ENCODE measurements around the gene TWIST2. TPM values are rescaled to one million over a fixed set of nuclear protein-coding genes. Genes with fewer than 3 reads are reported as not detected.

TWIST2 gene
- total RNA-seq, 1 donor: 9.4 TPM

DNA sequence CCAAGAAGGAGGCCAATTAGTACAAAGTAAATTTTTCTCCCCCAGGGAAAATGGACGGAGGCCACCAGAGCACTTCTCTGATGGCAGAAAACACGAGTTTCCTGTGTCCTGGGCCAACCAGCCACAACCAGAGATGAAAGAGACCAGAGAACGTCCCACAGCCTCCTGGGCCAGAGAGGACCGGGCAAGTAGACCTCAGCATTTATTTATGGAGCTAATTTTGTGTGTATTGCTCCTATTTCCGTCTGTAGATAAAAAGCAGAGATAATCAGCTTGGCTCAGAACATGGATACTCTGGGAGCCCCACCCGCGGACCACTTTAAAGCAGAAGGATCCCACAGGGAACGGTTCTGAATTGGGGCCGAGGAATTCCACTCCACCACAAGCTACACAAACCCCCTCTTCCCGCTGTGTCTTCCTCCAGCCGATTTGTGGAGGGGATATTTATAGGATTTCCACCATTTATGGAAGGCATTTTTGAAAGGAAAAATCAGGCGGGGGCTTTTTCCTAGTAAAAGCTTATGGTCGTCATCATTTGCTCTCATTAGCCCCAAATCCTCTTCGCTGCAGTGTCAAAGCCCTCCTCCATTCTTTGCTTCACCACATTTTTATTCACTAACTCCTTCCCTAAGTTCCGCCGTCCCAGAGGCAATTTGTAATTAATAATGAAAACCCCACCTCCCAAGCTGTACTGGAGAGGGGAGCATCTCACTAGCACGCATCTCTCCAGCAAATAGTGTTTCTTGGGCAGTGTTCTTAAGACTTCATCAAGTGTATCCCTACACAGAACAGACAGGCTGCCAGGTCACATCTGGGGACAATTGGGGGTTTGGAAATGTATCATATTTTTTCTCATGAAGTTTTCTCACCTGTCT, 43.7 kb upstream of the TWIST2 start:
- H4K20me1 ChIP-seq (ENCODE audit: insufficient read depth, low read length): no peaks in the 10 kb centered on the region
- no peak overlapping the region for H2AFZ ChIP-seq (ENCODE audit: low read length)
- H3K27ac ChIP-seq (ENCODE audit: low read depth, low read length): no peak overlapping the region
- H3K36me3 ChIP-seq (ENCODE audit: insufficient read depth, low read length): no peaks in the 10 kb centered on the region
- H3K4me1 ChIP-seq (ENCODE audit: insufficient read depth, low read length): no peaks in the 10 kb centered on the region
- TF ChIP-seq, protein P1, sequence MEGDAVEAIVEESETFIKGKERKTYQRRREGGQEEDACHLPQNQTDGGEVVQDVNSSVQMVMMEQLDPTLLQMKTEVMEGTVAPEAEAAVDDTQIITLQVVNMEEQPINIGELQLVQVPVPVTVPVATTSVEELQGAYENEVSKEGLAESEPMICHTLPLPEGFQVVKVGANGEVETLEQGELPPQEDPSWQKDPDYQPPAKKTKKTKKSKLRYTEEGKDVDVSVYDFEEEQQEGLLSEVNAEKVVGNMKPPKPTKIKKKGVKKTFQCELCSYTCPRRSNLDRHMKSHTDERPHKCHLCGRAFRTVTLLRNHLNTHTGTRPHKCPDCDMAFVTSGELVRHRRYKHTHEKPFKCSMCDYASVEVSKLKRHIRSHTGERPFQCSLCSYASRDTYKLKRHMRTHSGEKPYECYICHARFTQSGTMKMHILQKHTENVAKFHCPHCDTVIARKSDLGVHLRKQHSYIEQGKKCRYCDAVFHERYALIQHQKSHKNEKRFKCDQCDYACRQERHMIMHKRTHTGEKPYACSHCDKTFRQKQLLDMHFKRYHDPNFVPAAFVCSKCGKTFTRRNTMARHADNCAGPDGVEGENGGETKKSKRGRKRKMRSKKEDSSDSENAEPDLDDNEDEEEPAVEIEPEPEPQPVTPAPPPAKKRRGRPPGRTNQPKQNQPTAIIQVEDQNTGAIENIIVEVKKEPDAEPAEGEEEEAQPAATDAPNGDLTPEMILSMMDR (IDR thresholded peaks at IDR 0.05; ENCODE audit: extremely low read depth, low read depth, low read length): no peak
- H3K4me3 ChIP-seq (ENCODE audit: insufficient read depth, low read length): no peak overlapping the region
- H3K27me3 ChIP-seq (ENCODE audit: insufficient read depth, low read length): peaks cover 32% of the 10 kb centered on the region
- no peak for DNase-seq (ENCODE audit: insufficient read length, low spot score, missing footprints)
- no peaks in the 10 kb centered on the region for H3K9me3 ChIP-seq (ENCODE audit: low read depth, low read length)
- no peaks in the 10 kb centered on the region for H3K79me2 ChIP-seq (ENCODE audit: insufficient read depth, low read length)
- H3K4me2 ChIP-seq (ENCODE audit: insufficient read depth, low read length): no peak overlapping the region

DNA sequence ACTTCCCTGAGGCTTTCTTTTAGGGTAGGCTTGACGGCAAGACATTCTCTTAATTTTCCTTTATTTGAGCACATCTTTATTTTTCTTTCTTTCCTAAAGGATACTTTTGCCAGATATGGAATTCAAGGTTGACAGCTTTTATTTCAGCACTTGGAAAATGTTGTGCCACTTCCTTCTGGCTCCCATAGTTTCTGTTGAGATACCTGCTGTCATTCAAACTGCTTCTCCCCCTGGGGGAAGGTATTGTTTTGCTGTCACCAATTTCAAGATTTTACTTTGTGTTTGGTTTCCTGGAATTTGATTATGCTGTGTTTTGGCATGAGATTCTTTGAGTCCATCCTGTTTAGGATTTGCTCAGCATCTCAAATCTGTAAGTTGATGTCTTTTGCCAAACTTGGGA, 39.1 kb upstream of the TWIST2 start:
- Histone ChIP-seq H3K4me1 (ENCODE audit: insufficient read depth, low read length) (no peaks in the 10 kb centered on the region), H3K27me3 (ENCODE audit: insufficient read depth, low read length) (peaks cover 11% of the 10 kb centered on the region), H4K20me1 (ENCODE audit: insufficient read depth, low read length) (no peaks in the 10 kb centered on the region), H3K36me3 (ENCODE audit: insufficient read depth, low read length) (no peaks in the 10 kb centered on the region), H3K4me2 (ENCODE audit: insufficient read depth, low read length) (no peak overlapping the region), H3K4me3 (ENCODE audit: insufficient read depth, low read length) (no peak overlapping the region), H2AFZ (ENCODE audit: low read length) (no peak overlapping the region), H3K79me2 (ENCODE audit: insufficient read depth, low read length) (no peaks in the 10 kb centered on the region), H3K9me3 (ENCODE audit: low read depth, low read length) (no peaks in the 10 kb centered on the region), H3K27ac (ENCODE audit: low read depth, low read length) (no peak overlapping the region)
- TF ChIP-seq, protein P1 (IDR thresholded peaks at IDR 0.05; ENCODE audit: extremely low read depth, low read depth, low read length): no peak
- DNase-seq (ENCODE audit: insufficient read length, low spot score, missing footprints): no peak

DNA sequence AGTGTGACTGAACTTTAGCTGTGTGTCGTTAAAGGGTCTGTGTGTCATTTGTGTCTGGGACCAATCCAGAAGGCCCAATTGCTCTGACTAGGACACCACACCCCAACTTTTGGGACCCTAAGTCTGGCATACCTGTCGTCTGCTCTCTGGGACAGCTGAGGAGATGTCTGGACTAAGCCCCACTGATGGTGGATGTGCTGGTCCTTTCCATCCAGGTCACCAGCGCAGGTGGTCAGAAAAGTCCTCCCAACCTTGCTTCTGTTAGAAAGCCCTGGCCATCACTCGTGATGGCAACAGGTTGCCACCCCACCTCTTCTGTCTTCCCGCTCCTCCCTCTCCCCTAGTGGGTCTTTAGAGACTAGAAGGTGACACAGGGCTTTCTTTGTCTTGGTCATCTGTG, 37.6 kb upstream of the TWIST2 start:
- Histone ChIP-seq H3K79me2 (ENCODE audit: insufficient read depth, low read length) (no peaks in the 10 kb centered on the region), H3K36me3 (ENCODE audit: insufficient read depth, low read length) (no peaks in the 10 kb centered on the region)
- TF ChIP-seq, protein P1 (IDR thresholded peaks at IDR 0.05; ENCODE audit: extremely low read depth, low read depth, low read length): no peak

DNA sequence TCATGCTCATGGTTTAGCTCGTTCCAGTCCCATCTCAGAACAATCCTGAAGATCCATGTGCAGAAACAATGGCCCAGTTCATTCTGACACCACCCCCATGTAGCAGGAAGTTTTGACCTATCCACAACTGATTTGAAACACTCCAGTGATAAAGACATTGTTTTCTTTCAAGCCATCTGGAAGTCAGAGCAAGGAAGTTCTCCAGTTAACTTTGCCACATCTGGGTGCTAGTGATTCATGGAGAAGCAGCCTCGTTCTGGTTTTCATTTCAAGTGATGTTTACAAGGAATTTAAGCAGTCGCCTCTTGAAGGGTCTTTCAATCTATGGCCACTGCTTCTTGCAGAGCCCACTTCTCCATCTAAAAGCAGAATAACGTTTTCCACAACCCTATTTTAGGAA, 36.6 kb upstream of the TWIST2 start:
- H3K79me2 ChIP-seq (ENCODE audit: insufficient read depth, low read length): no peaks in the 10 kb centered on the region
- TF ChIP-seq, protein P1 (IDR thresholded peaks at IDR 0.05; ENCODE audit: extremely low read depth, low read depth, low read length): no peak
- H4K20me1 ChIP-seq (ENCODE audit: insufficient read depth, low read length): no peaks in the 10 kb centered on the region
- H3K4me3 ChIP-seq (ENCODE audit: insufficient read depth, low read length): no peak overlapping the region
- no peak overlapping the region for H3K27ac ChIP-seq (ENCODE audit: low read depth, low read length)
- H3K36me3 ChIP-seq (ENCODE audit: insufficient read depth, low read length): no peaks in the 10 kb centered on the region
- H3K4me2 ChIP-seq (ENCODE audit: insufficient read depth, low read length): no peak overlapping the region
- no peaks in the 10 kb centered on the region for H3K9me3 ChIP-seq (ENCODE audit: low read depth, low read length)
- DNase-seq (ENCODE audit: insufficient read length, low spot score, missing footprints): no peak
- H3K4me1 ChIP-seq (ENCODE audit: insufficient read depth, low read length): no peaks in the 10 kb centered on the region
- peaks cover 2% of the 10 kb centered on the region for H3K27me3 ChIP-seq (ENCODE audit: insufficient read depth, low read length)
- no peak overlapping the region for H2AFZ ChIP-seq (ENCODE audit: low read length)

More for the DNA sequence above, 37.6 kb upstream of the TWIST2 start:
- Histone ChIP-seq H3K27me3 (ENCODE audit: insufficient read depth, low read length) (peaks cover 2% of the 10 kb centered on the region), H3K4me1 (ENCODE audit: insufficient read depth, low read length) (no peaks in the 10 kb centered on the region), H3K9me3 (ENCODE audit: low read depth, low read length) (no peaks in the 10 kb centered on the region), H3K27ac (ENCODE audit: low read depth, low read length) (no peak overlapping the region), H2AFZ (ENCODE audit: low read length) (no peak overlapping the region), H4K20me1 (ENCODE audit: insufficient read depth, low read length) (no peaks in the 10 kb centered on the region), H3K4me3 (ENCODE audit: insufficient read depth, low read length) (no peak overlapping the region), H3K4me2 (ENCODE audit: insufficient read depth, low read length) (no peak overlapping the region)
- DNase-seq (ENCODE audit: insufficient read length, low spot score, missing footprints): no peak
